ENCODE results near the gene PCBP3.

PCBP3 gene

GRCh38 chr21:45724994-45725843 is 81.7 kb downstream of the PCBP3 start:
- no peak for DNase-seq (ENCODE audit: low read depth in 3 of 3)

DNA sequence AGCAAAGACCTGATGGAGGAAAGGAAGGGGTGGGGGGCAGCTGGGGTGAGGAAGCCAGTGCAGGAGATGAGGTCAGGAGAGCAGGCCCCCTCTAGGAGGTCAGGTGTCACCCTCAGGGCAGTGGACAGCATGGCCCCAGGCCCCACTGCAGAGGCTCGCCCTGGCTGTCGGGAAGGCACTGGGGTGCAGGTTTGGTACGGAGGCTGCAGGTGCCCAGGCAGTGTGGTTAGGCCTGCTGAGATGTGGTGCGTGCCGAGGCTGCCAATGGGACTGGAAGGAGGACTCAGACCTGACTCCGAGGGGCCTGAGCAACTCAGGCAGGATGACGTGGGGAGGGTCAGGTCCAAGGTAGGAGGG is 82.3 kb downstream of the PCBP3 start:
- DNase-seq (ENCODE audit: low read depth in 3 of 3), result no peak

DNA sequence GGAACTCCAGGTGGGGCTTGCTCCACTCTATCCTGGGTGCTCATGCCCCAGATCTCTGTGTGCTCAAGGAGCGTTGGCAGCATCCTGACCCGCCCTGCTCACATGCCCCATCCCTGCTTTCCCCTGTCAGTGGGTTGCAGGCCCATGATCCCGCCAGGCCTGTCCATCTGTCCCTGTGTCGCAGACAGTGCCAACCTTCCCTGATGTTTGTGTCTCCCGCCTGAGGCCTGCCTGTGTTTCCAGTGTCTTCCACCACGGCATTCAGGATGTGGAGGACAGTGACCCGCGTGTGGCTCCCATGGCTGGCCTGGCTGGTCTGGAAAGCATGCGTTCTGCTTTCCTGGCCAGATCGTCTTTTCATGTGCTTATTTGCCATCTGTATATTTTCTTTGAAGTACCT is 82.9 kb downstream of the PCBP3 start:
- DNase-seq (ENCODE audit: low read depth in 3 of 3), result no peak

GRCh38 chr21:45727390-45727789 is 83.9 kb downstream of the PCBP3 start:
- no peak for DNase-seq (ENCODE audit: low read depth in 3 of 3)

- no peak for DNase-seq (ENCODE audit: low read depth in 3 of 3)
These were observed 91.9 kb downstream of the PCBP3 start for GRCh38 chr21:45735259-45736000.

GRCh38 chr21:45736042-45736689 is 92.6 kb downstream of the PCBP3 start:
- DNase-seq (ENCODE audit: low read depth in 3 of 3), result no peak

GRCh38 chr21:45736690-45737484 is 93.4 kb downstream of the PCBP3 start:
- no peak for DNase-seq (ENCODE audit: low read depth in 3 of 3)

- DNase-seq (ENCODE audit: low read depth in 3 of 3), result no peak
These were observed 94.1 kb downstream of the PCBP3 start for GRCh38 chr21:45737485-45738166.

DNA sequence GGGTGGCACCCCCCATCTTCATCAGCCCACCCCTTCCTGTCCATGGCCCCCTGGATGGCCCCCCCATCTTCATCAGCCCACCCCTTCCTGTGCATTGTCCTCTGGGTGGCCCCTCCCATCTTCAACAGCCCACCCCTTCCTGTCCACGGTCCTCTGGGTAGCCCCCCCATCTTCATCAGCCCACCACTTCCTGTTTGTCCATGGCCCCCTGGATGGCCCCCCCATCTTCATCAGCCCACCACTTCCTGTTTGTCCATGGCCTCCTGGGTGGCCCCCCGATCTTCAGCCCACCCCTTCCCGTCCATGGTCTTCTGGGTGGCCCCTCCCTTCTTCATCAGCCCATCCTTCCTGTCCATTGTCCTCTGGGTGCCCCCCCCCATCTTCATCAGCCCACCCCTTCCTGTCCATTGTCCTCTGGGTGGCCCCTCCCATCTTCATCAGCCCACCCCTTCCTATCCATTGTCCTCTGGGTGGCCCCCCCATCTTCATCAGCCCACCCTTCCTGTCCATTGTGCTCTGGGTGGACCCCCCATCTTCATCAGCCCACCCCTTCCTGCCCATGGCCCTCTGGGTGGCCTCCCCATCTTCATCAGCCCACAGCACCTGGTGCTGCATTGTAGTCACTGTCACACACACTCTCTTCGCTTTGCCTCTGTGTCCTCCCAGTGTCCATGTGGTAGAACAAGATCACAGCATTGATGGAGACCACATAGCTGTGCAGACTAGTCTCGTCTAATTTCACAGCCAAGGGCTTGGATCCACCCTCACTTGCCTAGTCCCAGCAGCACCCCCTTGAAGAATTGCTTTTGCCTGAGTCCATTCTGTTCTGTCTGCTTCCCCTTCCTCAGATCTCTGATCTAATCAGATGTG is 95.9 kb downstream of the PCBP3 start:
- no peak for DNase-seq (ENCODE audit: low read depth in 3 of 3)

DNA sequence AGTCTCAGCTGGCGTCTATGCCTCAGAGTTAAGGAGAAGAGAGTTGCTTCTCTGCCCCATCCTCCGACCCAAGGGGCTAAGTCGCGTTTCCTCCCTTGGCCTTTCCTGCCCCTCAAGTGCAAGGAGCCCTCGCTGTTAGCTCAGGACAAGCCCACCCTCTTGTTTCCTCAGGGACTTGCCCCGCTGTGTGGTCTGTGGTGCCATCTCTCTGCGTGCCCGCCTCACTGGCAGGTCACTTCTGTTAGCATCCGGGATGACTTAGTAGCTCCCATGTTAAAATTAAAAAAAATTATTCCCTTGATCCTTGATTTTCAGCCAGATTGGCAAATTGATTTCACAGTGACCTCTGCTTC is 96.5 kb downstream of the PCBP3 start:
- DNase-seq (ENCODE audit: low read depth in 3 of 3), result no peak

DNA sequence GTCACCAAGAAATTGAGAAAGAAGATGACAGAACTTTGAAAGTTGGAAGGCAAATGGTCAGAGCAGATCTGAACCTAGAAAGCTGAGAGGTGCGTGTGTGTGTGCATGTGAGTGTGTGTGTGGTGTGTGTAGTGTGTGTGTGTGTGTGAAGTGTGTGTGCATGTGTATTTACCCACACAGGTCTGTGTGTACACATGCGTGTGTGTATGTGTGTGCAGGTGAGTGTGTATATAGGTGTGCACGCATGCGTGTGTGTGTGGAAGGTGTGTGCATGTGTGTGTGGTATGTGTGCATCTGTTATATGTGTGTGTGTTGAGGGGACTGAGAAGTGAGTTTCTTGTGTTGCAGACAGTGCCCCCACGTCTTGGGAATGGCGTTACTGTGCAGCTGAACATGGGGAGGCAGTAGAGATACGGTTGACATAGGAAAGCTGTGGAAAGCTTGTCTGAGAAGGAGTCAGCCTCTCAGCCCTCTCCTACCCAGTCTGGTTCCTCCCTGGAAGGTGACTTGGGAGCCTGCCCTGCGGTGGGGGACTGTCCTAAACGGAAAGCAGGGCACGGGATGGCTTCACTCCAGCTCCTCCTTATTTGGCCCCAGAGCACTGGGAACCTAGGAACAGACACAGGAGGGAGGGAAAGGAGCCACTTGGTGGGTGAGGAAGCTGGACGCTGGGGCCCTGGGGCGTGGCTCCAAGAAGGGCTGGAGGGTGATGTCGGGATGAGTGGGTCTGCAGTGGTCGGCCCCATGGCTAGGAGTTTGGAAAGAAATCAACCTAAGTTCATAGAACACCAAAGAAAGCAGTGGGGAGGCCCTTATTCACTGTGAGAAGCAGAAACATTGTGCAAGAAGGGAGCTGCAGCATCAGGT is 97.2 kb downstream of the PCBP3 start:
- DNase-seq (ENCODE audit: low read depth in 3 of 3), result no peak

GRCh38 chr21:45741691-45742090 is 98.2 kb downstream of the PCBP3 start:
- DNase-seq (ENCODE audit: low read depth in 3 of 3), result no peak

GRCh38 chr21:45742247-45742646 is 98.7 kb downstream of the PCBP3 start:
- DNase-seq (ENCODE audit: low read depth in 3 of 3), result no peak

- no peak for DNase-seq (ENCODE audit: low read depth in 3 of 3)
These were observed 101.7 kb downstream of the PCBP3 start for GRCh38 chr21:45745256-45745655.

GRCh38 chr21:45747233-45747766 is 103.8 kb downstream of the PCBP3 start:
- DNase-seq (ENCODE audit: low read depth in 3 of 3), result no peak

DNA sequence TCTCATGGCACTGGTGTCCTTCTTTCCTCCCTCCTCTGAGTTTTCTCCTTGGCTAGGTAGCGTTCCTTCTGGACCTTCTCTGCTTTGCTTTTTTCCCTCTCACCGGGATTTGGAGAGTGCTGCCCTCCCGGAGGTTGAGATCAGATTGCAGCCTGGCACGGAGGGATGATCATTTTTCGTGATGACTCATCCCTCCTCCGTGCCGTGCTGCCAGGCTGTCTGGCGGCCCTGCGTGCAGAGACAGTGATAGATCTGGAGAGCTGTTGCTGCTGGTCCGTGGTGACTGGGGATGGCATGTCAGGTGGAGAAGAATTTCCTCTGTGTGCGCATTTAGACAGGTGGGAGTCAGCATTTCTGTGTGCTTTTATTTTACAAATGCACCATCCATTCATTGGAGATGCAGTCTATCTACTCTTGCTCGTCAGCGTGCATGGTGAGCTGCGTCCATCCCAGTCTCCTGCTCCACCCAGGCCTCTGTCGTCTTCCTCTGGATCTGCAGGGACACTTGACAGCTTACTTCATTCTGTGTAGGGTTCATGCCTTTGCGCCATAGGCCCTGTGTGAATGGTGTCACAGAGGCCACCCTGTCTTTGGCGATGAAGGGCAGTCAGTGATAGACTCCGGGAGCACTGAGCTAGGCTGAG is 104.4 kb downstream of the PCBP3 start:
- DNase-seq (ENCODE audit: low read depth in 3 of 3), result no peak

- DNase-seq (ENCODE audit: low read depth in 3 of 3), result no peak
These were observed 105.1 kb downstream of the PCBP3 start for GRCh38 chr21:45748593-45748992.

- DNase-seq (ENCODE audit: low read depth in 3 of 3), result no peak
These were observed 106.4 kb downstream of the PCBP3 start for GRCh38 chr21:45749974-45750373.

DNA sequence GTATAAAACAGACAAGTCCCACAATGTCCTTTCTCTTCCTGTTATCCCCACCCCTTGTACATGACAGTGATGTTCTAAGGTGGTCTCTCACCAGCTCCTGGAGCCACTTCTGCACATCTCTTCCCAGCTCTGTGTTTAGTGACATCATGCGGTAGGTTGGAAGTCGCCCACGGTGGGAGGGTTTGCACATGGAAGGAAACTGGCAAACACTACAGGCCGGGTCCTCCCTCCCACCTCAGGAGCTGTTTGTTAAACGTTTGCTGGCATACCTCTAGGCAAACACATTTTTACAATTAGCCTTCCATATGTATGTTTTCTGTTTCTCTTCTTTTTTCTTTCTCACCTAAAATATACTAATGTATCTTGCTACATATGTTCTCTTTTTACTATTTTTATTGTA is 107.4 kb downstream of the PCBP3 start:
- no peak for DNase-seq (ENCODE audit: low read depth in 3 of 3)
